Activated naive CD8-positive, alpha-beta T cell (primary cell): ENCODE measurements around the gene TBC1D22A.

ENCODE experiments used
- H3K27ac Mint-ChIP-seq: one replicate; pipeline ENCODE4 v1.8.0; 2021; ENCODE audit warnings: mixed read lengths
- H3K27me3 Mint-ChIP-seq: one replicate; pipeline ENCODE4 v1.8.0; 2021; ENCODE audit warnings: mixed read lengths
- H3K36me3 Mint-ChIP-seq: one replicate; pipeline ENCODE4 v1.8.0; 2021; ENCODE audit warnings: mixed read lengths
- H3K4me1 Mint-ChIP-seq: one replicate; pipeline ENCODE4 v1.8.0; 2021; ENCODE audit warnings: low read depth, mixed read lengths
- H3K4me3 Mint-ChIP-seq: one replicate; pipeline ENCODE4 v1.8.0; 2021; ENCODE audit warnings: mild to moderate bottlenecking, mixed read lengths
- H3K9me3 Mint-ChIP-seq: one replicate; pipeline ENCODE4 v1.8.0; 2021; ENCODE audit warnings: low read depth, mixed read lengths

The TBC1D22A gene

DNA sequence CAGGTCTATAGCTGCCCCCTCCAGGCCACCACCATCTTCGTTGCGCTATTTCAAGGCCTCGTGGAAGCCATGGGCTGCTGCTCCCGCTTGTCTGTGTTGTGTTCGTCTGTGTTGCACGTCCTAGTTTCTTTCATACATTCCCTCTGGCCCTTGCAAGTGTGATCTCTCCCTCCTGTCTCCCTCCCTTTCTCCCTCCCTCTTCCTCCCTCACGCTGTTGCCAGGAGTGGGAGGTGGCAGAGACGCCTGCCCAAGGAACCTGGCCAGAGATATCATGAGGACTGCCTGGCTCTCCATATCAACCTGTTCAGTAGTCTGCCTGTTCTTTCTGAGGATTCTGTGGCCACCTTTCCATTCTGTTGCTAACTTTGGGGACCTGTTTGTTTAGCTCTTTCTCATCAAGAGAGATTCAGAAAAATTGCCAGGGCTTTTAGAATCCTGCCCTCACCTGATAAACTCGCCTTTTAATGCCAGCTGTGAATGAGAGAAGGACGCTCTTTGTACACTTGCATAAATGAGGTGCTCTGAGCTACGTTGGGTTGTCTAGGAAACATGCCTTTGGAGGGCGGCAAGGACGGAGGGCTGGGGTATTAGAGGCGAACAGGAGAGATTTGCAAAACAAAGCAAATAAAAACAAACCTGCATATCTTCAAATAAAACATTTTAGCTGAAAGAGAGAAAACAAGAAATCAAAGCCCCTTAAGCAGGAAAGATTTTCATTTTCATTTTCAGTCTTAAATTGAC lies 185.2 kb downstream of the TBC1D22A start:
- H3K27me3 Mint-ChIP-seq: no peaks in the 10 kb centered on the region
- no peaks in the 10 kb centered on the region for H3K9me3 Mint-ChIP-seq
- peaks cover 10% of the 10 kb centered on the region for H3K4me1 Mint-ChIP-seq
- no peak overlapping the region for H3K27ac Mint-ChIP-seq
- peaks cover 14% of the 10 kb centered on the region for H3K36me3 Mint-ChIP-seq
- H3K4me3 Mint-ChIP-seq: no peak overlapping the region

DNA sequence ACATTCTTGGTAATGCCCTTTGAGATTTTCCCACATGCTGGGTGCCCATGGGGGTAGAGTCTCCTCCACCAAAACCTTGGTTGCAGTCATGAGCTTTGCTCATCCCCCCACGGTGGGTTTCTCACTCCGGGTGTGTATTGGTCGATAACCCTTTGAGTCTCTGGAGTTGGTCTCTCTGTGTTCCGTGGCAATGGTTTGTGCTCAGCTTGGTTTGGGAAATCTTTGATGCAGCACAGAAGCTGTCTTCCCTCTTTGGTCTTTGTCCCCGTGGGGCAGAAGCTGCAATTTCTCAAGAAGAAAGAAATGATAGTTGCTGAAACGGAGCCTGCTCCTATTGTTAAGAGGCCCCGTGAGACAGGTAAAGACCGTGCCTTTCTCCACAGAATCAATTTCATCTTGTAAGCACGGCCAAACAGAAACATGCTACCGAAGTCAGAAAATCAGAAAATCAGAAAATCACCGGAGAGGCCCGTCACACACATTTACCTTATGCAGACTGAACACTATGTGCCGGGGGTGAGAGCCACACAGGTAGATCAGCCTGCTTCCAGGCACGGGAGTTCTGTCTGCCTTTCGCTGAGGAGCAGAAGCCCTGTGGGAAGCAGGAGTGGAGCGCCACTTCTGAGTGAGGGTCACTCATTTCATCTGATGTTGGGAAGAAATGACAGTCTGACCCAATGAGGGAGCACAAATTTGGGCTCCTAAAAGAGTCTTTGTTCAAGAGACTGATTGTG lies 186.1 kb downstream of the TBC1D22A start:
- H3K36me3 Mint-ChIP-seq: peaks cover 10% of the 10 kb centered on the region
- no peak overlapping the region for H3K4me3 Mint-ChIP-seq
- no peak overlapping the region for H3K27ac Mint-ChIP-seq
- no peaks in the 10 kb centered on the region for H3K9me3 Mint-ChIP-seq
- no peaks in the 10 kb centered on the region for H3K27me3 Mint-ChIP-seq
- H3K4me1 Mint-ChIP-seq: peaks cover 10% of the 10 kb centered on the region

DNA sequence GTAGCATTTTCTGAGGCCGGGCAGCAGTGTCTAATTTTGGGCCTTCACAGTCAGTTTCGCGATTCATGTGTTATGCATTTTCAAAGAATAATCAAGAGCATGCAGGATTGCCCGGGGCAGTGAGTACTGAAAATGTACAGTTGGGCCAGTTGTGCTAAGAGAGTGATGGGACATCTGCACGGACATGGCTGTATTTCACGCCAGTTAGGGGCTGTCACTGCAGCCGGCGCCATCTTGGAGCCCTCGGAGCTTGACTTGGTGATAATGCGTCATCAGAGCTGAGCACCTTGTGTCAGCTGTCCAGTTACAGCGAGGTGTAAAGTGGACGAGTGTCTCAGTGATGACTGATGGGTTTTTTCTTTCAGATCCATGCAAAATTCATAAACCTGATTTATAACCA lies 188.9 kb downstream of the TBC1D22A start:
- no peak overlapping the region for H3K4me3 Mint-ChIP-seq
- H3K9me3 Mint-ChIP-seq: no peaks in the 10 kb centered on the region
- H3K27ac Mint-ChIP-seq: no peak overlapping the region
- H3K27me3 Mint-ChIP-seq: no peaks in the 10 kb centered on the region
- H3K36me3 Mint-ChIP-seq: peaks cover 5% of the 10 kb centered on the region
- H3K4me1 Mint-ChIP-seq: peaks cover 6% of the 10 kb centered on the region

DNA sequence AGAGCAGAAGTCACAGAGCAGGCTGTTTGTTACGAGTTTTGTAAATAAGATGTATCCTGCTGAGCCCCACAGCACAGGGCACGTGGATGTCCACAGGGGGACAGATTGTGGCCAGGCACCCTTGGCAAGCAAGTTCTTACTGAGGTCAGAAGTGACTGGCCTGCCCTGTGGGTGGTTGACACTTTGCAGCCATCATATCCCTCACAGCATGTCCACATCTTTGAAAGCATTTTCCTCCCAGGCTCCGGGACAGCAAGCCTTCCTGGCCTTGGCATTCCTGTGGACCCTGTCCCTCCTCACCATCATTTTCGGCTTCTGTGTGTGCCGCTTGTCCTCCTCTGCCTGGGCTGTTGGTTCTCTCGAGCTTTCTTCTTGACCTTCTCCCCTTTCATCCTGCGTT lies 189.5 kb downstream of the TBC1D22A start:
- no peaks in the 10 kb centered on the region for H3K9me3 Mint-ChIP-seq
- H3K36me3 Mint-ChIP-seq: peaks cover 5% of the 10 kb centered on the region
- no peak overlapping the region for H3K27ac Mint-ChIP-seq
- peaks cover 6% of the 10 kb centered on the region for H3K4me1 Mint-ChIP-seq
- H3K4me3 Mint-ChIP-seq: no peak overlapping the region
- no peaks in the 10 kb centered on the region for H3K27me3 Mint-ChIP-seq

DNA sequence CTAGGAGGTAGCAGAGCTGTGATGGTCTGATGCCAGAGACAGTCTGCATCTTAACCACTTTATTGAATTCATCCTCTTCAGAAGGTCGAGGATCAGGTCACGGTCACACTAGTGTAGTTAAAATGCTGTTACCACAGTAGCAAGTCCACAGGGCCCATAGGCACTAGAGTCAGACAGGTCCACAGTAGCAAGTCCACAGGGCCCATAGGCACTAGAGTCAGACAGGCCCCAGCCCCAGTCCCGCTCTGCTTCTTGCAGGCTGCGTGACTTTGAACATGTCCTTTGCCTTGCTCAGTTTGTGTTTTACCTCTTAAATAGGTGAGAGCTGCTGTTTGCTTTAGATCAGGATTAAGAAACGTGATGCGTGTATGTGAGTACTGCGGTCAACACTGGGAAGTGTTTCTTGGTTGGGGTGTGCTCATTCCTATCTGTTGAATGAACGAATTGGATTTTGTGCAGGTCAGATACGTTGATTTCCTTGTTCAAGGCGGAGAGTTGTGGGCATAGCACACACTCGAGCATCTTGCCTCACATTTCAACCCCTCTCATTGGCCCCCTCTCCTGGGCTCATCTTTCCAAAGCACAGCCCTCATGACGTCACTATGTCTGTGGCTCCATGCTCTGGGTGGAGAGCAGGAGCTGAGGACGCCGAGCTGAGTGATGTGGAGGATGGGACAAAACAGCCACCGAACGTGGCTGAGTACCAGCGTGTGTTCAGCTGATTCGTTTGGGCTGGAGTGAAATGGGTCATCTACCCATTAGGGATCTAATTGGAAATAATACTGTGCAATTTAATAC lies 191.7 kb downstream of the TBC1D22A start:
- Mint-ChIP-seq H3K36me3 (peaks cover 2% of the 10 kb centered on the region), H3K4me1 (peaks cover 4% of the 10 kb centered on the region), H3K27me3 (no peaks in the 10 kb centered on the region), H3K9me3 (no peaks in the 10 kb centered on the region), H3K4me3 (no peak overlapping the region), H3K27ac (no peak overlapping the region)

DNA sequence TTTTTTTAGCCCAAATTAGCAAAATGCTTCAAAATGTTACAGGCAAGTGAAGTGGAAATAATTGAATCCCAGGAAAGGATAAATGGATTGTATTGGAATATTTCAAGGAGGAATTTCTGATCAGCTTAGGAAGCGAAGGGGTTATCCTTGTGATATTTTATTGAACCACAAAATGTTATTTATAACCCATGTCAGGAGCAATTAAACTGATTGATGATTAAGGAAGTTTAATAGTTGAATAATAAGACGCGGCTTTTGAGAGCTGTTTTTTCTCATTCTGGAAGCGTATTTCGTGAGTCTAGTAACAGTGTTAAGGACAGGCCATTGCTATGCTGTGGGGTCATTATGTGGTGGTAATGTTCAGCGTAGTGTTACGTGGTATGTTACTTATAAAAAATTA lies 192.3 kb downstream of the TBC1D22A start:
- H3K27ac Mint-ChIP-seq: no peak overlapping the region
- peaks cover 4% of the 10 kb centered on the region for H3K4me1 Mint-ChIP-seq
- H3K9me3 Mint-ChIP-seq: no peaks in the 10 kb centered on the region
- peaks cover 2% of the 10 kb centered on the region for H3K36me3 Mint-ChIP-seq
- no peaks in the 10 kb centered on the region for H3K27me3 Mint-ChIP-seq
- no peak overlapping the region for H3K4me3 Mint-ChIP-seq

DNA sequence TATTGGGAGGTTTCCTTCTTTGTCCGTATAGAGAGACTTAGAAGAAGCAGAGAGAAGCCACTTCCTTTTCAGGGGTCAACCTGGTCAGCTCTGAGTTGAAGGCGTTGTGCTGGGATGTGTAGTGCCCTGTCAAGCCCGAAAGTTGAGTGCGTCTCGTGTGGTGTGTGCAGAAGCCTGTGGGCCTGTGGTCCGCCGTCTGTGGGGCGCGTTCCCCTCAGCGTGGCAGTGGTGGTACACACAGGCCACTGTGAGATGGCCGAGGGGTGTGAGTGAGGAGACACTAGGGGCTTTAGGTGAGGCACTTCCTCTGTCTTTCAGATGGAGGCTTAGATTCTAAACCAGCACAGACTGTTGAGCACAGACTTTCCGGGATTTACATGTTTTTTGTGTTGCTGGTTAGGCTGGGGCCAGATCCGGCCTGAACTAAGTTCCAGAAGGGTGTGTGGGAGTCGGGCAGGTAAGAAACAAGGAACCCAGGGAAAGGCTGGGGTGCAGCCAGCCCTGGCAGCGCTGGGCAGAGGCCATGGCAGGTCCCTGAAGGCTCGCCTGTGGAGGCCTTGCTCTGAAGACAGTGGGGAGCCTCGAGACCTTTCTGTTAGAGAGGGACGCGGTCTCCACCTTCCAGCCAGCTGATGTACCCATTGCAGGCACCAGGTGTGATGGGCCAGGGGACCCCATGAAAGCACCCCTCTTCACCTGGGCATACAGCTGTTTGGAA lies 194.2 kb downstream of the TBC1D22A start:
- H3K27me3 Mint-ChIP-seq: no peaks in the 10 kb centered on the region
- H3K4me3 Mint-ChIP-seq: no peak overlapping the region
- H3K36me3 Mint-ChIP-seq: no peaks in the 10 kb centered on the region
- peaks cover 6% of the 10 kb centered on the region for H3K4me1 Mint-ChIP-seq
- H3K9me3 Mint-ChIP-seq: no peaks in the 10 kb centered on the region
- H3K27ac Mint-ChIP-seq: no peak overlapping the region

DNA sequence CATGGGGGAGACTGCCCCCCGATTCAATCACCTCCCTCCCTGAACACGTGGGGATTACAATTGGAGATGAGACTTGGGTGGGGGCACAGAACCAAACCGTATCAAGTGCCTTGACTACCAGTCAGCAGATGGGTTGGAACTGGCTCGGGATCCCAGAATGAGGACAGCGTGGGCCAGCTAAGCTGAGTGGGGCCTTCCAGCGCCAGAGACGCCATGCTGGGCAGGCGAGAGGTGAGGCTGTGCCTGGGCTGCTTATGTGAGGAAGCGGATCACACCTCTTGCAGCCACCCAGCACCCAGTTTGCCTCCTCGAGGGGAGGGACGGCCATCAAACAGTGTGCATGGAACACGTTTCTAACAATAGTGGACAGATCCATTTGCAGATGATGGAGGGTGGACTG lies 195.1 kb downstream of the TBC1D22A start:
- no peaks in the 10 kb centered on the region for H3K27me3 Mint-ChIP-seq
- no peak overlapping the region for H3K27ac Mint-ChIP-seq
- H3K9me3 Mint-ChIP-seq: no peaks in the 10 kb centered on the region
- no peaks in the 10 kb centered on the region for H3K36me3 Mint-ChIP-seq
- no peak overlapping the region for H3K4me3 Mint-ChIP-seq
- peaks cover 11% of the 10 kb centered on the region for H3K4me1 Mint-ChIP-seq

DNA sequence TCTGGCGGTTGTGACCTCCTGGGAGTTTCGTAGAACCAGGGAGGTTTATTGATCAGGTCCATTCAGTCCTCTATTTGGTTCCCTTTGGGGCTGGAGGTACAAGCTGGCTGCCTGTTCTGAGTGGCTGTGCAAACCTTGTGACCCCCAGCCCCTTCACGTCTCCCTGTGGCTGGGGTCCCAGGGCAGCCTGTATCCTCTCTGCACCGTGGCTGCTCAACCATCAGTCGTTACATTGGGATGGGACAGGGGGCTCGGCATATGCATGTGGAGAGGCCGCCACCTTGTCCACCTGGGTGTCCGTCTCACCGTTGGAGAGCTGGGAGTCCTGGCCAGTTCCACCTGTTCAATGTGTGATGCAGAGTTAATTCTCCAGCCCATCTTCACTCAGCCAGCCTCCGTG lies 195.7 kb downstream of the TBC1D22A start:
- Mint-ChIP-seq H3K36me3 (no peaks in the 10 kb centered on the region), H3K27ac (no peak overlapping the region), H3K9me3 (no peaks in the 10 kb centered on the region), H3K4me1 (peaks cover 11% of the 10 kb centered on the region), H3K27me3 (no peaks in the 10 kb centered on the region), H3K4me3 (no peak overlapping the region)

DNA sequence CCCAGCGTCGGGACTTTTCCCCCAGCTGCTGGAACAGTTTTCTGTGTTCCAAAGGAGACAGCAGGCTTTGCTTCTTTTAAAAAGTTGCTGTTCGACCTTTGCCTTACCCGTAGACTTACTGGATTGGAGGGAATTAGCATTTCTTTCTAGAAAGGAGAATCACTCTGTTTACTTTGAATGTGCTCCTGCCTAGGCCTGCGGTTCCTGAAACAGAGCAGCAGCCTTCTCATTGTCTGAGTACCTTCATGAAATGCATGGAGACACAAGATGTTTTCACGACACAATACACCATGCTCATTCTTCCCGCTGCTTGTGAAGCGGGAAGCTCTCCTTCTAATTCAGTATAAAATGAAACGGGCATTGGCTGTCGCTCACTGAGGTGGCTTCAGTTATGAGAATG lies 196.2 kb downstream of the TBC1D22A start:
- no peak overlapping the region for H3K4me3 Mint-ChIP-seq
- no peak overlapping the region for H3K27ac Mint-ChIP-seq
- H3K27me3 Mint-ChIP-seq: no peaks in the 10 kb centered on the region
- H3K36me3 Mint-ChIP-seq: no peaks in the 10 kb centered on the region
- peaks cover 8% of the 10 kb centered on the region for H3K4me1 Mint-ChIP-seq
- H3K9me3 Mint-ChIP-seq: no peaks in the 10 kb centered on the region

DNA sequence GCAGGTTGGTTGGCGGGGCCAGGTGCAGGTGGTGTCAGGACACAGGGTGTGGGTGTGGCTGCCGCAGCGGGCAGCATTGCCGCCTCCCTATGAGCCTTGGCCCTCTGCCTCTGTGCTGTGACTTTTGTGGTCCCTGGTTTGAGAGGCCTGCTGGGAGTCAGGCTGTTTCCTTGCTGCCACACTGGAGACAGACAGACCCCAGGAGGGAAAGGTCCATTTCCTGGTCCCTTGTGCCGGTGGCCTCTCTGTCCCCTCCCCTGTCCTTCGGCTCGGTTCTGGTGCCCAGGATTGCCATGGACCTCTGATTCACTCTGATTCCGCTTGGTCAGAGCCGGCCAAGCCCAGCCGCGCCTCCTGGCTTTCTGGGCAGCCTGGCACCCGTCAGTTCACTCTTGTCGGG lies 196.9 kb downstream of the TBC1D22A start:
- H3K27me3 Mint-ChIP-seq: no peaks in the 10 kb centered on the region
- no peaks in the 10 kb centered on the region for H3K36me3 Mint-ChIP-seq
- H3K4me1 Mint-ChIP-seq: peaks cover 11% of the 10 kb centered on the region
- no peak overlapping the region for H3K4me3 Mint-ChIP-seq
- H3K27ac Mint-ChIP-seq: no peak overlapping the region
- no peaks in the 10 kb centered on the region for H3K9me3 Mint-ChIP-seq

DNA sequence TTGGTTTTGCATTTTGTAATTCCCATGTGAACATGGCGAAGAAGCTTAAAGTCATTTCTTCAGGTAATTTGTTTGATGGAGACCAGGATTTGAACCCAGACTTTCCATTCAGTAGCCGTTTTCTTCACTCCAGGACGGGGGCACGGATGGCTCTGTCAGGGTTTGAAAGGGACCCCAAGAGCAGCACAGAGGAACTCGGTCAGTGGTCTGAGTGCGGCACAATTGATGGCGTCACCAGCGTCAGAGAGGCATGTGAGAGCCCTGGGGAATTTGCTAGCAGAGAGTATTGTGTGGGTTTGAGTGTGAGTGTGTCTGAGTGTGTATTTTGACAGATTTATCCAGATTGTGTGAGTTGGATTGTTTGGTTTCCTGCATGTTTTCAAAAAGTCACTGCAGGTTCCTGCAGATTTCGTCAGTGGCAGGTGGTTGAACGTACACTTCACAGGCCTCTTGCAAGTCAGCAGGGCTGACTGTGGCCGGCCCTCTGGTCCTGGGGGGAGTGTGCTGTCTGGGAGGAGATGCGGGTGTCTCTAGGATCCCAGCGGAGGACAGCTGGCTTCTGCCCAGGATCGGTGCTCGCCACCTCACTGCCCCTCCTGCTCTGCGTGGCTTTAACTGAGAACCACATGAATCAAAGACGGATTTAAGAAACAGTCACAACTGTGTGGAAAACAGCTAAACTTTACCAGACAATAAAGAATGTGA lies 199.3 kb downstream of the TBC1D22A start:
- H3K4me1 Mint-ChIP-seq: peaks cover 14% of the 10 kb centered on the region
- peak overlapping the region; percentile 28 for H3K27ac Mint-ChIP-seq
- no peak overlapping the region for H3K4me3 Mint-ChIP-seq
- no peaks in the 10 kb centered on the region for H3K36me3 Mint-ChIP-seq
- no peaks in the 10 kb centered on the region for H3K27me3 Mint-ChIP-seq
- no peaks in the 10 kb centered on the region for H3K9me3 Mint-ChIP-seq

DNA sequence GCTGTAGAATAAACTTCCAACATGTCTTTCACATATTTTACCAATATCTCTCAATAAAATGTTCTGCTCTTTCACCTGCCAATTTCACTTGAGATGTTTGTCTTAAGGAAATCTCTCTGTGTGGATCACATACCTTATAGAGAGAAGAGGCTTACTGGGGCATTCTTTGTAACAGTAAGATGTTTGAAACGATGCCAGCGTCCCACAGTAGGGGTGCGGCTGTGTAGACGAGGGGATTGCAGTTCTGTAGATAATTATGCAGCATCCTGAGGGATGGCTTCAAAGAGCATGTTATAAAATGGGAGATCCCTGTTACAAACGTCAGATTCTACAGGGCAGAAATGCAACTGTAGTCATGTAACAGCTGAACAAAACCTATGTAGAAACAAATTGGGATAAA lies 200.0 kb downstream of the TBC1D22A start:
- no peaks in the 10 kb centered on the region for H3K36me3 Mint-ChIP-seq
- H3K27me3 Mint-ChIP-seq: no peaks in the 10 kb centered on the region
- no peaks in the 10 kb centered on the region for H3K9me3 Mint-ChIP-seq
- H3K27ac Mint-ChIP-seq: no peak overlapping the region
- peaks cover 14% of the 10 kb centered on the region for H3K4me1 Mint-ChIP-seq
- H3K4me3 Mint-ChIP-seq: no peak overlapping the region
